Muscle of leg (tissue), 16 donors: ENCODE data around the gene TM9SF2. TPM values are rescaled to one million over a fixed set of nuclear protein-coding genes. Genes with fewer than 3 reads are reported as not detected.
A peak's percentile ranks its signal among the peaks of the same experiment; 100 is the strongest.
"Not testable (repeated sequence)": the region's sequence is repeated elsewhere in the genome, so short reads cannot be mapped to it uniquely, and the experiment has no call there.

Source experiments
- DNase-seq: peaks from one replicate; pipeline ENCODE4 v3.0.0; 2013
- H3K27ac ChIP-seq: one replicate; pipeline ENCODE4 v1.5.1; 2013; ENCODE audit warnings: mild to moderate bottlenecking, low read length, control low read depth
- H3K27me3 ChIP-seq: one replicate; pipeline ENCODE4 v1.6.1; 2013; ENCODE audit warnings: low read length; ENCODE audit not compliant: control insufficient read depth, insufficient read depth
- H3K36me3 ChIP-seq: one replicate; pipeline ENCODE4 v1.6.1; 2013; ENCODE audit warnings: low read length; ENCODE audit not compliant: control insufficient read depth, insufficient read depth
- H3K4me1 ChIP-seq: one replicate; pipeline ENCODE4 v1.6.1; 2013; ENCODE audit warnings: low read length; ENCODE audit not compliant: control insufficient read depth, insufficient read depth
- H3K4me3 ChIP-seq: one replicate; pipeline ENCODE4 v1.5.1; 2013; ENCODE audit warnings: low read length, control low read depth
- H3K9me3 ChIP-seq: replicated peaks from 2 replicates; pipeline ENCODE4 v1.6.1; 2013; ENCODE audit warnings: low read depth, low read length; ENCODE audit not compliant: control insufficient read depth
- WGBS: methylation state at CpG from one replicate; pipeline ENCODE4 v1.1.5; 2013; ENCODE audit warnings: missing lambda C conversion rate; ENCODE audit not compliant: insufficient coverage; 5-methylcytosine and 5-hydroxymethylcytosine counted together
- long read RNA-seq, 11 donors: transcript quantifications; one replicate each; lab custom pipeline, GENCODE V29; 2026
- polyA plus RNA-seq, 8 donors: library from polyadenylated mRNA; unstranded; fragments of 120-200 nt; gene quantifications; one replicate each; pipeline versions ENCODE4 v1.2.1 to v1.2.3, GENCODE V29; 2013; ENCODE audit warnings: inconsistent platforms in 1 of 8, low replicate concordance in 1 of 8; ENCODE audit not compliant: insufficient read length in 8 of 8, insufficient read depth in 1 of 8
- total RNA-seq: library from RNA; stranded (reverse); fragments of 120-200 nt; gene quantifications from one replicate; pipeline ENCODE4 v1.2.4, GENCODE V29; 2013

The TM9SF2 gene
- total RNA-seq (86.8 TPM), polyA plus RNA-seq (10 to 100 TPM; 71.7 to 97.1 (median 76.7) TPM)
- long read RNA-seq, donor 1, transcript TM9SF2-201 (17 exons, 3,430 nt) = major isoform, 16 of 30 reads
- long read RNA-seq, donor 1, partial matches to known transcripts = 14 of 30 reads
- long read RNA-seq, donor 1, other reads (novel, unspliced or antisense) = 0 of 30 reads
- long read RNA-seq, donor 2, transcript TM9SF2-201 (17 exons, 3,430 nt) = major isoform, 8 of 8 reads
- long read RNA-seq, donor 2, partial matches to known transcripts = 0 of 8 reads
- long read RNA-seq, donor 2, other reads (novel, unspliced or antisense) = 0 of 8 reads
- long read RNA-seq, donor 3, transcript TM9SF2-201 (17 exons, 3,430 nt) = major isoform, 57 of 63 reads
- long read RNA-seq, donor 3, partial matches to known transcripts = 6 of 63 reads
- long read RNA-seq, donor 3, other reads (novel, unspliced or antisense) = 0 of 63 reads
- long read RNA-seq, donor 4, transcript TM9SF2-201 (17 exons, 3,430 nt) = major isoform, 19 of 19 reads
- long read RNA-seq, donor 4, partial matches to known transcripts = 0 of 19 reads
- long read RNA-seq, donor 4, other reads (novel, unspliced or antisense) = 0 of 19 reads
- long read RNA-seq, donor 5, transcript TM9SF2-201 (17 exons, 3,430 nt) = major isoform, 70 of 103 reads
- long read RNA-seq, donor 5, partial matches to known transcripts = 33 of 103 reads
- long read RNA-seq, donor 5, other reads (novel, unspliced or antisense) = 0 of 103 reads
- long read RNA-seq, donor 6, transcript TM9SF2-201 (17 exons, 3,430 nt) = major isoform, 41 of 46 reads
- long read RNA-seq, donor 6, partial matches to known transcripts = 5 of 46 reads
- long read RNA-seq, donor 6, other reads (novel, unspliced or antisense) = 0 of 46 reads
- long read RNA-seq, donor 7, transcript TM9SF2-201 (17 exons, 3,430 nt) = major isoform, 36 of 58 reads
- long read RNA-seq, donor 7, partial matches to known transcripts = 22 of 58 reads
- long read RNA-seq, donor 7, other reads (novel, unspliced or antisense) = 0 of 58 reads
- long read RNA-seq, donor 8, transcript TM9SF2-201 (17 exons, 3,430 nt) = major isoform, 36 of 37 reads
- long read RNA-seq, donor 8, partial matches to known transcripts = 0 of 37 reads
- long read RNA-seq, donor 8, other reads (novel, unspliced or antisense) = 0 of 37 reads
- long read RNA-seq, donor 9, transcript TM9SF2-201 (17 exons, 3,430 nt) = major isoform, 17 of 27 reads
- long read RNA-seq, donor 9, partial matches to known transcripts = 10 of 27 reads
- long read RNA-seq, donor 9, other reads (novel, unspliced or antisense) = 0 of 27 reads
- long read RNA-seq, donor 10, transcript TM9SF2-201 (17 exons, 3,430 nt) = major isoform, 38 of 46 reads
- long read RNA-seq, donor 10, partial matches to known transcripts = 8 of 46 reads
- long read RNA-seq, donor 10, other reads (novel, unspliced or antisense) = 0 of 46 reads
- long read RNA-seq, donor 11, transcript TM9SF2-201 (17 exons, 3,430 nt) = major isoform, 31 of 52 reads
- long read RNA-seq, donor 11, partial matches to known transcripts = 21 of 52 reads
- long read RNA-seq, donor 11, other reads (novel, unspliced or antisense) = 0 of 52 reads

DNA sequence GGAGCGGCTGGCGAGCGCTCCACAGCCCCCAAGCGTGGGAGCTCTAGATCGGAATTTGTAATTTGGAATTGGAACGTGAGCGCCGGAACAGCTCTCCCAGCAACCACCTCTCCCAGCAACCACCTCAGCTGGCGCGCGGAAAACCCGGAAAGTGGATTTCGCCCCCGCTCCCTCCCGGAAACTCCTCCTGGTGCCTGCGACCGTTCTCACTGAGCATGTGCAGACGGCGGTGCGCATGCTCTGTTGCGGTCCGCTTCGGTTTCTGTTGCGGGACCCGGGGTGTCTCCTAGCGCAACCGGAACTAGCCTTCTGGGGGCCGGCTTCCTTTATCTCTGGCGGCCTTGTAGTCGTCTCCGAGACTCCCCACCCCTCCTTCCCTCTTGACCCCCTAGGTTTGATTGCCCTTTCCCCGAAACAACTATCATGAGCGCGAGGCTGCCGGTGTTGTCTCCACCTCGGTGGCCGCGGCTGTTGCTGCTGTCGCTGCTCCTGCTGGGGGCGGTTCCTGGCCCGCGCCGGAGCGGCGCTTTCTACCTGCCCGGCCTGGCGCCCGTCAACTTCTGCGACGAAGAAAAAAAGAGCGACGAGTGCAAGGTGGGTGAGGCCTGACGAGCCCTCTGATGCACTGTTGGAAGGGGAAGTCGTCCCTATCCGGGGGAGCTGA lies at the start of gene TM9SF2:
TM9SF2 (plus strand) TSS at position 289 of the 664 bp plus-strand sequence; CDS start at position 424, 135 bp downstream.
- Histone ChIP-seq H3K9me3 (no peaks in the 10 kb centered on the region), H3K4me3 (peak within 1 kb of the TSS; percentile 95), H3K36me3 (no peaks in the 10 kb centered on the region), H3K27ac (peak within 1 kb of the TSS; percentile 96), H3K4me1 (peaks cover 15% of the 10 kb centered on the region), H3K27me3 (no peaks in the 10 kb centered on the region)
- DNase-seq = peak; percentile 99
- WGBS = 0% methylated on average over 49 of the region's 55 CpGs

DNA sequence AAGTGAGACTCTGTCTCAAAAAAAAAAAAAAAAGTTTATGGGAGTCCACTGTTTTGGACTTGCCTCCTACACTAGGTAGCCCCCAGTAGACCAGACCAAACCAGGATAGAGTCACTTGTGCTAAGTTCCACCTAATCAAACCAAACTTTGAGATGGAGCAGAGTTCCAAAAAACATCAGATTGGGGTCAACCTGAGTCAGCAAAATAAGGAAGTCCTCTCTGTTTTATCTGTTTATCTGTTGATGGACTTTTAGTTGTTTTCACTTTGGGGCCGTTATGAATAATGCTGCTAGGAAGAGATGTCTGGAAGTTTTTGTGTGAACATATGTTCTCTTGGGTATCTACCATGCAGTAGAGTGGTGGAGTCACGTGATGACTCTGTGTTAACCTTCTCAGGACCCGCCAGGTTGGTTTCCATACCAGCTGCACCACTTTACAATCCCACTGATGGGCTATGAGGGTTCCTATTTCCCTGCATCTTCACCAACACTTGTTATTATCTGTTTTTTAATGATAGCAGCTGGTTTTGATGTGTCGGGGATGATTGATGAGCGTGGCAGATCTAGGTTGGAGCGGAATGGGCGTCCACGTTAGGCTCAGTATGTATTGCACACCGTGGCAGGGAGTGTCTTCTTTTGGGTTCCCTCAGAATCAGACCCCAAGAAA lies 46.6 kb upstream of the TM9SF2 start:
- H3K27ac ChIP-seq = no peak overlapping the region
- H3K4me3 ChIP-seq = no peak overlapping the region
- no peaks in the 10 kb centered on the region for H3K4me1 ChIP-seq
- no peak for DNase-seq
- peaks cover 3% of the 10 kb centered on the region for H3K9me3 ChIP-seq
- no peaks in the 10 kb centered on the region for H3K36me3 ChIP-seq
- 92% methylated on average over 4 of the region's 9 CpGs for WGBS
- H3K27me3 ChIP-seq = no peaks in the 10 kb centered on the region

DNA sequence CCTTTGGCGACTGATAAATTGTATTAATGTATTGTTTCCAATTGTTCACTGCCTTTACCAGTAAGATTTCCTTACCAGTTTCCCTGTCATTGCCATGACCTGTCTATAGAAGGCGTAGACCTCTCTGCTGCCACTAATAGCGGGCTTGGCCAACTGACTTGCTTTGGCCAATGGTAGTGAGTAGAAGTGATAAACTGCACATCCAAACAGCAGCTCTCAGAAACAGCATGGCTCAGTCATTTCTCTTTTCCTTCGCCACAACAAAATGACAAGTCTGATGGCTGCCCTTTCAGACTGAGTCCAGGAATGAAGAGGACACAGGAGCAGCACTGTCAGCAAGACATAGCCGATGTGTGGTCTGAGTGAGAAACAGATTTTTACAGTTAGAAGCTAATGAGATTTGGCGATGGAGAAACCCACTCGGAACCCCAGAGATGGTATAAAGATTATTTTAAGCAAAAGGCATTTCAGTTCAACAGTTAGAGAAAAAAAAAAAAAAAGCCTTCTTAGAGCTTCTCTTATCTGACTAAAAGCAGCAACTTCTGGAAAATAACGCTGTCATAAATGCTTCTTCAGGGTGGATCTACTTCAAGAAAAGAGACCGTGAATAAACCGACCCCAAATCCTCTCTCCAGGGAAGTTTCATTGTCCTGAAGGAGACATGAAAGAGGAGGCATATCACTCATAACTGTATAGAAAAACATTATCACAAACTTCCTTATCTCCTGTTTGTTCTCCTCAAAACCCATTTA lies 42.0 kb upstream of the TM9SF2 start:
- no peak overlapping the region for H3K4me3 ChIP-seq
- H3K36me3 ChIP-seq = no peaks in the 10 kb centered on the region
- no peaks in the 10 kb centered on the region for H3K27me3 ChIP-seq
- DNase-seq = no peak
- 100% methylated on average over 1 of the region's 10 CpGs for WGBS
- no peak overlapping the region for H3K27ac ChIP-seq
- H3K4me1 ChIP-seq = no peaks in the 10 kb centered on the region
- H3K9me3 ChIP-seq = peaks cover 3% of the 10 kb centered on the region

- H3K4me1 ChIP-seq, H3K36me3 ChIP-seq, H3K9me3 ChIP-seq, H3K27me3 ChIP-seq, H3K27ac ChIP-seq, H3K4me3 ChIP-seq: not testable (repeated sequence)
- 80% methylated on average over 1 of the region's 4 CpGs for WGBS
- peak; percentile 38 for DNase-seq
Observed at GRCh38 chr13:99460802-99461201, 40.5 kb upstream of the TM9SF2 start.

DNA sequence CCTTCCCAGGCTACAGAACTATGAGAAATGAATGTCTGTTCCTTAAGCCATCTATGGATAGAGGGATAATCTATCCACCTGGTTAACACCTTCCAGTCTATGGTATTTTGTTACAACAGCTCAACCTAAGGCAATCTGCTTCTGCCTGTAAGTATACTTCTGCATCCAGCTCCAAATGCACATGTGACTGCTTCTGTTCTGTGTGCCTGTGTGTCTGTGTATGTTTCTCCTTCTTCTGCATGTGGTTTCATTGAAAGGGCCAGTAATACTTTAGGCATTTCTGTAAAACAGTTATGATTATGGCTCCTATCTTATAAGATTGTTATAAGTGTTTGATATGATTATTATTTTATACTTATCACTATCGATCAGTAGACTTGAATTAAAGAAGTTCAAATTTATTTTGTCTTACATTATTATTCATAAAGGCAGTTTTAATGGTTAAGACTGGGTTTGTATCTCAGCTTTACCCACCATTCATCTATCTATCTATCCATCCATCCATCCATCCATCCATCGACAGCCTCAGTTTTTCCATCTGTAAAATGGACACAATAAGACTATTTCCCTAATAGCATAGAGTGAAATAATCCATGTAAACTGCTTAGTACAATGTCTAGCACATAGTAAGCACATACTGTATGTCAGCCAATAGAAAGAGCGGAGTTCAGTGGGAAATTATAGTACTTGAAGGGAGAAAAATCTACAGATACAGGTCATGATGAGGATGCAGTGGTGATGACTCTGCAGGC lies 37.5 kb upstream of the TM9SF2 start:
- H3K27ac ChIP-seq = peak overlapping the region; percentile 18
- H3K27me3 ChIP-seq = no peaks in the 10 kb centered on the region
- H3K9me3 ChIP-seq = no peaks in the 10 kb centered on the region
- peaks cover 5% of the 10 kb centered on the region for H3K4me1 ChIP-seq
- no CpG with 5 or more reads among the region's 3 CpGs for WGBS
- DNase-seq = no peak
- no peaks in the 10 kb centered on the region for H3K36me3 ChIP-seq
- H3K4me3 ChIP-seq = no peak overlapping the region

GRCh38 chr13:99464441-99464949 lies 36.8 kb upstream of the TM9SF2 start:
- no peaks in the 10 kb centered on the region for H3K36me3 ChIP-seq
- peaks cover 5% of the 10 kb centered on the region for H3K4me1 ChIP-seq
- no peak overlapping the region for H3K4me3 ChIP-seq
- H3K27me3 ChIP-seq = no peaks in the 10 kb centered on the region
- H3K27ac ChIP-seq = peak overlapping the region; percentile 47
- peak; percentile 62 for DNase-seq
- no peaks in the 10 kb centered on the region for H3K9me3 ChIP-seq
- 7% methylated on average over 3 of the region's 9 CpGs for WGBS

GRCh38 chr13:99465454-99465853 lies 35.8 kb upstream of the TM9SF2 start:
- 40% methylated on average over 1 of the region's 2 CpGs for WGBS
- Histone ChIP-seq H3K4me1 (peaks cover 5% of the 10 kb centered on the region), H3K36me3 (no peaks in the 10 kb centered on the region), H3K4me3 (no peak overlapping the region), H3K27me3 (peaks cover 4% of the 10 kb centered on the region), H3K9me3 (no peaks in the 10 kb centered on the region), H3K27ac (no peak overlapping the region)
- DNase-seq = no peak

DNA sequence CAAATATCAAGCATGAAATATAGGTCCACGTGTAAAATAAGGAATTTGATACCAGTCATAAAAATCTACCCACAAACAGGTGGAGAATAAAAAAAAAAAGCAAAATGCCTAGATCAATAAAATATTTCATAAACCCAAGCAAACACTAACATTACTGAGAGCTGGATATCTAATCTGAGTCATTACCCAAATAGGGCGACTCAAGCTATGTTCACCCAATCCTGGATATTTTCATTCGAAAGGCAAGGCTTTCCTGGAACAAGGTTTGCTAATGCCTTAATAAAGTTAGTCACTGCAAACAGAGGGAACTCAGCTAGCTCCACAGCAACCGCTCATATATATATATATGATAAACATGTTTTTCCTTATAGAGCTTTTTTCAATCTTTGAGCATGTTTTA lies 33.5 kb upstream of the TM9SF2 start:
- H3K36me3 ChIP-seq = no peaks in the 10 kb centered on the region
- peaks cover 5% of the 10 kb centered on the region for H3K4me1 ChIP-seq
- H3K9me3 ChIP-seq = no peaks in the 10 kb centered on the region
- H3K27ac ChIP-seq = no peak overlapping the region
- peaks cover 4% of the 10 kb centered on the region for H3K27me3 ChIP-seq
- DNase-seq = no peak
- WGBS = 67% methylated on average over 1 of the region's 4 CpGs
- no peak overlapping the region for H3K4me3 ChIP-seq
